K562 (cell line): ENCODE results near the gene HMCN1. TPM values are rescaled to one million over a fixed set of nuclear protein-coding genes. Genes with fewer than 3 reads are reported as not detected.

Experiments
- CBX8 ChIP-seq: fragments of 200-600 bp; sonication (generic); IDR thresholded peaks from 2 replicates; pipeline ENCODE4 v1.6.1; 2012; ENCODE audit warnings: borderline replicate concordance, mixed run types, low read depth, mild to moderate bottlenecking, moderate library complexity, mixed read lengths, low read length, control low read depth, inconsistent platforms; ENCODE audit not compliant: poor library complexity, severe bottlenecking; ENCODE audit errors: extremely low read depth
- CEBPB ChIP-seq: fragments of 450-650 bp; IDR thresholded peaks from 2 replicates; pipeline ENCODE4 v1.6.1; 2016; ENCODE audit warnings: missing genetic modification characterization, missing compliant biosample characterization
- DPF2 ChIP-seq: fragments of 450-650 bp; IDR thresholded peaks from 2 replicates; pipeline ENCODE4 v1.6.1; 2016
- ELF4 ChIP-seq: fragments of 450-650 bp; formaldehyde crosslinking; IDR thresholded peaks from 2 replicates; pipeline ENCODE4 v1.4.0; 2022; ENCODE audit warnings: missing genetic modification characterization
- FOSL1 ChIP-seq: fragments of 200-800 bp; sonication (Bioruptor generic); conservative IDR thresholded peaks from 2 replicates; pipeline ENCODE4 v1.6.1; 2016; ENCODE audit warnings: missing genetic modification characterization, missing compliant biosample characterization
- FOXJ2 ChIP-seq: fragments of 200-800 bp; sonication (Bioruptor generic); IDR thresholded peaks from 2 replicates; pipeline ENCODE4 v1.6.1; 2016; ENCODE audit warnings: missing genetic modification characterization, missing compliant biosample characterization
- MED1 ChIP-seq: sonication (generic); formaldehyde crosslinking; IDR thresholded peaks from 2 replicates; pipeline ENCODE4 v1.8.1; 2023; ENCODE audit warnings: missing genetic modification reagents, borderline replicate concordance
- NCOR1 ChIP-seq: fragments of 450-650 bp; IDR thresholded peaks from 2 replicates; pipeline ENCODE4 v1.6.1; 2016; ENCODE audit warnings: mild to moderate bottlenecking, moderate library complexity
- NR2C2 ChIP-seq, 2 experiments: fragments of 200-800 bp in 1 of 2; sonication (Bioruptor generic) in 1 of 2; sonication (generic) in 1 of 2; formaldehyde crosslinking in 1 of 2; IDR thresholded peaks; 2 replicates each; pipeline versions ENCODE4 v1.6.1 to v1.8.0; 2016 to 2022; ENCODE audit warnings: mild to moderate bottlenecking in 1 of 2, missing compliant biosample characterization in 1 of 2, missing genetic modification characterization in 1 of 2, missing genetic modification reagents in 1 of 2
- POLR3A ChIP-seq: IDR thresholded peaks from 2 replicates; pipeline ENCODE4 v1.6.1; 2011; ENCODE audit warnings: borderline replicate concordance, mild to moderate bottlenecking, moderate library complexity; ENCODE audit not compliant: insufficient read length, insufficient read depth; ENCODE audit errors: extremely low read depth
- PTRF ChIP-seq: fragments of 450-650 bp; IDR thresholded peaks from 2 replicates; pipeline ENCODE4 v1.6.1; 2016; ENCODE audit warnings: mild to moderate bottlenecking, missing genetic modification characterization, missing compliant biosample characterization
- RNF2 ChIP-seq: sonication (generic); IDR thresholded peaks from 2 replicates; pipeline ENCODE4 v1.6.1; 2016
- SMAD3 ChIP-seq: fragments of 450-650 bp; formaldehyde crosslinking; conservative IDR thresholded peaks from 2 replicates; pipeline ENCODE4 v1.4.0; 2020; ENCODE audit warnings: mild to moderate bottlenecking
- TAL1 ChIP-seq: fragments of 450-650 bp; IDR thresholded peaks from 2 replicates; pipeline ENCODE4 v1.6.1; 2016; ENCODE audit warnings: mild to moderate bottlenecking
- ZBTB1 ChIP-seq: sonication (generic); formaldehyde crosslinking; IDR thresholded peaks from 2 replicates; pipeline ENCODE4 v1.8.1; 2023; ENCODE audit warnings: missing genetic modification reagents, low read depth, mild to moderate bottlenecking, borderline replicate concordance
- ZFPM2 ChIP-seq: fragments of 250-450 bp; sonication (Bioruptor Pico); IDR thresholded peaks from 2 replicates; pipeline ENCODE4 v1.5.1; 2022; ENCODE audit warnings: mild to moderate bottlenecking
- ZNF41 ChIP-seq: fragments of 250-450 bp; sonication (Bioruptor Pico); conservative IDR thresholded peaks from 2 replicates; pipeline ENCODE4 v1.4.0; 2020; ENCODE audit warnings: mild to moderate bottlenecking
- polyA plus RNA-seq, 8 experiments: library from polyadenylated mRNA; depleted of rRNA in 4 of 8; stranded (reverse) in 5 of 8; unstranded in 3 of 8; fragments of >200 nt; fragmentation: Nextera tagmentation in 2 of 8; fragmentation: Illumina TruSeq in 1 of 8; extraction: Ambion mirVana in 2 of 8; extraction: Trizol in 1 of 8; gene quantifications; 2 replicates each; pipeline versions ENCODE4 v1.2.1 to v1.2.3, GENCODE V29; 2011 to 2014; ENCODE audit warnings: inconsistent platforms in 1 of 8, missing spikeins in 1 of 8
- total RNA-seq, 7 experiments: library from RNA; depleted of rRNA in 6 of 7; stranded (reverse); fragments of >200 nt in 6 of 7; fragmentation: Illumina TruSeq in 2 of 7; extraction: Trizol in 2 of 7; gene quantifications; 2 replicates each; pipeline versions ENCODE4 v1.2.1 to v1.2.3, GENCODE V29; 2011 to 2021; ENCODE audit warnings: low replicate concordance in 1 of 7
- TF ChIP-seq, protein P1 (sequence below): fragments of 450-650 bp; formaldehyde crosslinking; IDR thresholded peaks from 2 replicates; pipeline ENCODE4 v1.4.0; 2022; ENCODE audit warnings: missing genetic modification characterization
- TF ChIP-seq, protein P2 (sequence below): fragments of 450-650 bp; IDR thresholded peaks from 2 replicates; pipeline ENCODE4 v1.6.1; 2016; ENCODE audit warnings: low read depth, mild to moderate bottlenecking, moderate library complexity
- TF ChIP-seq, protein P3 (sequence below): fragments of 450-650 bp; IDR thresholded peaks from 2 replicates; pipeline ENCODE4 v1.6.1; 2014; ENCODE audit warnings: low read depth, mild to moderate bottlenecking, moderate library complexity, borderline replicate concordance
- TF ChIP-seq, protein P4 (sequence below), 2 experiments: fragments of 450-650 bp in 1 of 2; sonication (generic) in 1 of 2; formaldehyde crosslinking; conservative IDR thresholded peaks; 2 replicates each; pipeline versions ENCODE4 v1.4.0 to v1.8.1; 2020 to 2022; ENCODE audit warnings: mild to moderate bottlenecking in 1 of 2, missing genetic modification reagents in 1 of 2
- TF ChIP-seq, protein P5 (sequence below): sonication (generic); formaldehyde crosslinking; IDR thresholded peaks from 2 replicates; pipeline ENCODE4 v1.8.0; 2023; ENCODE audit warnings: mild to moderate bottlenecking, missing genetic modification reagents

The HMCN1 gene
- total and polyA plus RNA-seq, 9 of the 15 experiments (the other 6 are each of a cell fraction or from before 2014, with no cell fraction given) = 0.07 to 0.36 (median 0.21) TPM

DNA sequence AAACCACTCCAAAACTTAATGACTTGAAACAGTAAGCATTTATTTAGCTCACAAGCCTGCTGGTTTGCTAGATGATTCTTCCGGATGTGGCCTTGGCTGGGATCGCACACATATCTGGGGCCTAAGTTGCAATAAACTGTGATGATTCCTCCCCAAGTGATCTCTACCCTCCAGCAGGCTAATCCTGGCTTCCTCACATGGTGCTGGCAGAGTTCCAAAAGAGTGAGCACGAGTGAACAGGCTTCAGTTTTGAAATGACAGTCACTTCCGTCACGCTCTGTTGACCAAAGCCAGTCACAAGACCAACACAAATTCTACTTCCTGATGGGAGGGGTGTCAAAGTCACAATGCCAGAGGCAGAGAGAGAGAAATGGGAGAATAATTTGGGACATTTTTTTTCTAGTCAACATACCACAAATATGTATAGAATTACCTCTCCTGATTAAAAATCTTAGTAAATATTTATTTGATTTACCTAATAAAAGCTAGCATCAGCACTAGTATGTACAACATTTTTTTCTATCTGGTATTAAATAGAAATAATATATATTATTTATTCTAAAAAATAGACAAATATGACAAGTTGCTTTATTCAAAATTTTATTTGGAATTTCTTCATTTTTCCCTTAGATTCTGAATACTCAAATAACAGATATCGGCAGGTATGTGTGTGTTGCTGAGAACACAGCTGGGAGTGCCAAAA lies 348.2 kb downstream of the HMCN1 start (continued):
- TF ChIP-seq, protein P1, sequence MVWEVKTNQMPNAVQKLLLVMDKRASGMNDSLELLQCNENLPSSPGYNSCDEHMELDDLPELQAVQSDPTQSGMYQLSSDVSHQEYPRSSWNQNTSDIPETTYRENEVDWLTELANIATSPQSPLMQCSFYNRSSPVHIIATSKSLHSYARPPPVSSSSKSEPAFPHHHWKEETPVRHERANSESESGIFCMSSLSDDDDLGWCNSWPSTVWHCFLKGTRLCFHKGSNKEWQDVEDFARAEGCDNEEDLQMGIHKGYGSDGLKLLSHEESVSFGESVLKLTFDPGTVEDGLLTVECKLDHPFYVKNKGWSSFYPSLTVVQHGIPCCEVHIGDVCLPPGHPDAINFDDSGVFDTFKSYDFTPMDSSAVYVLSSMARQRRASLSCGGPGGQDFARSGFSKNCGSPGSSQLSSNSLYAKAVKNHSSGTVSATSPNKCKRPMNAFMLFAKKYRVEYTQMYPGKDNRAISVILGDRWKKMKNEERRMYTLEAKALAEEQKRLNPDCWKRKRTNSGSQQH = peak; percentile 77; the same call in 1 of the 2 replicates
- TF ChIP-seq ZNF41 (CRISPR knock-in tag) = 0 out of 2 replicates have a peak, but pooled peaks have one; percentile 42
- TF ChIP-seq FOXJ2 (tag) = peak; percentile 92; the same call in 1 of the 2 replicates
- peak; percentile 88 for TF ChIP-seq DPF2
- TF ChIP-seq ZFPM2 (CRISPR knock-in tag) = no peak
- TF ChIP-seq, protein P2, sequence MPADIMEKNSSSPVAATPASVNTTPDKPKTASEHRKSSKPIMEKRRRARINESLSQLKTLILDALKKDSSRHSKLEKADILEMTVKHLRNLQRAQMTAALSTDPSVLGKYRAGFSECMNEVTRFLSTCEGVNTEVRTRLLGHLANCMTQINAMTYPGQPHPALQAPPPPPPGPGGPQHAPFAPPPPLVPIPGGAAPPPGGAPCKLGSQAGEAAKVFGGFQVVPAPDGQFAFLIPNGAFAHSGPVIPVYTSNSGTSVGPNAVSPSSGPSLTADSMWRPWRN = peak; percentile 63; the same call in 1 of the 2 replicates
- TF ChIP-seq PTRF (tag) = no peak
- TF ChIP-seq NCOR1 = peak; percentile 70
- no peak for TF ChIP-seq MED1 (CRISPR knock-in tag)
- no peak for TF ChIP-seq NR2C2 (CRISPR knock-in tag; IDR thresholded peaks at IDR 0.05)
- peak; percentile 83 for TF ChIP-seq NR2C2 (tag; IDR thresholded peaks at IDR 0.05)
- peak; percentile 82 for TF ChIP-seq FOSL1 (tag)
- TF ChIP-seq CBX8 = no peak
- TF ChIP-seq ELF4 (CRISPR knock-in tag) = peak; percentile 97
- TF ChIP-seq, protein P3, sequence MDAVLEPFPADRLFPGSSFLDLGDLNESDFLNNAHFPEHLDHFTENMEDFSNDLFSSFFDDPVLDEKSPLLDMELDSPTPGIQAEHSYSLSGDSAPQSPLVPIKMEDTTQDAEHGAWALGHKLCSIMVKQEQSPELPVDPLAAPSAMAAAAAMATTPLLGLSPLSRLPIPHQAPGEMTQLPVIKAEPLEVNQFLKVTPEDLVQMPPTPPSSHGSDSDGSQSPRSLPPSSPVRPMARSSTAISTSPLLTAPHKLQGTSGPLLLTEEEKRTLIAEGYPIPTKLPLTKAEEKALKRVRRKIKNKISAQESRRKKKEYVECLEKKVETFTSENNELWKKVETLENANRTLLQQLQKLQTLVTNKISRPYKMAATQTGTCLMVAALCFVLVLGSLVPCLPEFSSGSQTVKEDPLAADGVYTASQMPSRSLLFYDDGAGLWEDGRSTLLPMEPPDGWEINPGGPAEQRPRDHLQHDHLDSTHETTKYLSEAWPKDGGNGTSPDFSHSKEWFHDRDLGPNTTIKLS = no peak
- TF ChIP-seq, protein P4, sequence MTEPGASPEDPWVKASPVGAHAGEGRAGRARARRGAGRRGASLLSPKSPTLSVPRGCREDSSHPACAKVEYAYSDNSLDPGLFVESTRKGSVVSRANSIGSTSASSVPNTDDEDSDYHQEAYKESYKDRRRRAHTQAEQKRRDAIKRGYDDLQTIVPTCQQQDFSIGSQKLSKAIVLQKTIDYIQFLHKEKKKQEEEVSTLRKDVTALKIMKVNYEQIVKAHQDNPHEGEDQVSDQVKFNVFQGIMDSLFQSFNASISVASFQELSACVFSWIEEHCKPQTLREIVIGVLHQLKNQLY (CRISPR knock-in tag; conservative IDR thresholded peaks at IDR 0.05) = no peak
- 0 out of 2 replicates have a peak, but pooled peaks have one; percentile 42 for TF ChIP-seq SMAD3
- TF ChIP-seq POLR3A = no peak
- TF ChIP-seq, protein P5, sequence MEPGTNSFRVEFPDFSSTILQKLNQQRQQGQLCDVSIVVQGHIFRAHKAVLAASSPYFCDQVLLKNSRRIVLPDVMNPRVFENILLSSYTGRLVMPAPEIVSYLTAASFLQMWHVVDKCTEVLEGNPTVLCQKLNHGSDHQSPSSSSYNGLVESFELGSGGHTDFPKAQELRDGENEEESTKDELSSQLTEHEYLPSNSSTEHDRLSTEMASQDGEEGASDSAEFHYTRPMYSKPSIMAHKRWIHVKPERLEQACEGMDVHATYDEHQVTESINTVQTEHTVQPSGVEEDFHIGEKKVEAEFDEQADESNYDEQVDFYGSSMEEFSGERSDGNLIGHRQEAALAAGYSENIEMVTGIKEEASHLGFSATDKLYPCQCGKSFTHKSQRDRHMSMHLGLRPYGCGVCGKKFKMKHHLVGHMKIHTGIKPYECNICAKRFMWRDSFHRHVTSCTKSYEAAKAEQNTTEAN = 0 out of 2 replicates have a peak, but pooled peaks have one; percentile 65
- TF ChIP-seq RNF2 = peak; percentile 89
- TF ChIP-seq TAL1 = peak; percentile 75
- no peak for TF ChIP-seq CEBPB (tag)
- no peak for TF ChIP-seq ZBTB1
